HUES48 (cell line): ENCODE measurements around the gene KIAA0753.
A peak's percentile ranks its signal among the peaks of the same experiment; 100 is the strongest.
"Not testable (repeated sequence)": the region's sequence is repeated elsewhere in the genome, so short reads cannot be mapped to it uniquely, and the experiment has no call there.

ENCODE experiments used
- H3K27ac ChIP-seq: one replicate; pipeline ENCODE4 v1.7.0; 2013; ENCODE audit warnings: low read depth, low read length, inconsistent platforms
- H3K27me3 ChIP-seq: 2 replicates; pipeline ENCODE4 v1.6.1; 2013; ENCODE audit warnings: mild to moderate bottlenecking, low read length; ENCODE audit not compliant: control insufficient read depth, insufficient read depth
- H3K36me3 ChIP-seq: 2 replicates; pipeline ENCODE4 v1.6.1; 2013; ENCODE audit warnings: low read length; ENCODE audit not compliant: control insufficient read depth, insufficient read depth
- H3K4me1 ChIP-seq: 2 replicates; pipeline ENCODE4 v1.6.1; 2013; ENCODE audit warnings: mild to moderate bottlenecking, low read length; ENCODE audit not compliant: control insufficient read depth, insufficient read depth
- H3K4me3 ChIP-seq: 2 replicates; pipeline ENCODE4 v1.5.1; 2013; ENCODE audit warnings: mild to moderate bottlenecking, low read depth, low read length
- H3K9ac ChIP-seq: 2 replicates; pipeline ENCODE4 v1.6.1; 2013; ENCODE audit warnings: mild to moderate bottlenecking, low read depth, low read length, moderate library complexity
- H3K9me3 ChIP-seq: 2 replicates; pipeline ENCODE4 v1.6.1; 2013; ENCODE audit warnings: low read length; ENCODE audit not compliant: control insufficient read depth, insufficient read depth

KIAA0753 gene

GRCh38 chr17:6668219-6668618, 27.7 kb upstream of the KIAA0753 start:
- Histone ChIP-seq H3K27ac (no peak overlapping the region), H3K4me1 (no peaks in the 10 kb centered on the region), H3K9ac (no peak overlapping the region), H3K27me3 (peaks cover 7% of the 10 kb centered on the region), H3K36me3 (no peaks in the 10 kb centered on the region), H3K9me3 (no peaks in the 10 kb centered on the region), H3K4me3 (no peak overlapping the region)

GRCh38 chr17:6667516-6667915, 27.0 kb upstream of the KIAA0753 start:
- Histone ChIP-seq H3K4me3 (no peak overlapping the region), H3K9me3 (no peaks in the 10 kb centered on the region)

GRCh38 chr17:6666557-6666956, 26.0 kb upstream of the KIAA0753 start:
- peaks cover 7% of the 10 kb centered on the region for H3K27me3 ChIP-seq

More at GRCh38 chr17:6667516-6667915, 27.0 kb upstream of the KIAA0753 start:
- Histone ChIP-seq H3K9ac (no peak overlapping the region), H3K36me3 (no peaks in the 10 kb centered on the region), H3K27me3 (peaks cover 7% of the 10 kb centered on the region), H3K27ac (no peak overlapping the region), H3K4me1 (no peaks in the 10 kb centered on the region)

DNA sequence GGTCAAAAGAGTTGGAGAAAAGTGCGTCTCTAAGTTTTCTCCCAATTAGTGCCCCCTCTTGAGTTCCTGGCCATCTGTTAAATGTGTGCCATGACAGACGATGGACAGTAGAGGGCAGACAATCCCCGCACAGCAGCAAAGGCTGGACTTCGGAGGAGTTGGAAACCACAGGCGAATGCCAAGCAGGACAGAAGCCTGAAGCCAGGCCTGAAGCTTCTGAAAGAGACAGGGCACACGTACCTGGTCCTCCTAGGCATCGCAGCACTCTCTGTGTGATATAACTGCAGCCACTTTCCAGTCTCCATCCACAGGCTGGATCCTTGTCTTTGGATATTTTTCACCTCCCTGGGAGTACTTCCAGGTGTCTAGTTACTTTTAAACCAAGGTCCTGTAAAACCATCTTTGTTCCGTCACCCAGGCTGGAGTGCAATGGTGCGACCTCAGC, 25.6 kb upstream of the KIAA0753 start:
- no peak overlapping the region for H3K4me3 ChIP-seq
- no peak overlapping the region for H3K9ac ChIP-seq
- no peak overlapping the region for H3K27ac ChIP-seq
- no peaks in the 10 kb centered on the region for H3K36me3 ChIP-seq
- H3K4me1 ChIP-seq = no peaks in the 10 kb centered on the region
- peaks cover 7% of the 10 kb centered on the region for H3K27me3 ChIP-seq
- H3K9me3 ChIP-seq = no peaks in the 10 kb centered on the region

More at GRCh38 chr17:6666557-6666956, 26.0 kb upstream of the KIAA0753 start:
- H3K4me1 ChIP-seq = no peaks in the 10 kb centered on the region
- H3K36me3 ChIP-seq = no peaks in the 10 kb centered on the region
- H3K27ac ChIP-seq = no peak overlapping the region
- H3K9me3 ChIP-seq = no peaks in the 10 kb centered on the region
- H3K4me3 ChIP-seq = no peak overlapping the region
- no peak overlapping the region for H3K9ac ChIP-seq

GRCh38 chr17:6663200-6663599, 22.7 kb upstream of the KIAA0753 start:
- not testable (repeated sequence) for H3K9ac ChIP-seq, H3K9me3 ChIP-seq, H3K27ac ChIP-seq, H3K36me3 ChIP-seq, H3K4me1 ChIP-seq, H3K27me3 ChIP-seq, H3K4me3 ChIP-seq

DNA sequence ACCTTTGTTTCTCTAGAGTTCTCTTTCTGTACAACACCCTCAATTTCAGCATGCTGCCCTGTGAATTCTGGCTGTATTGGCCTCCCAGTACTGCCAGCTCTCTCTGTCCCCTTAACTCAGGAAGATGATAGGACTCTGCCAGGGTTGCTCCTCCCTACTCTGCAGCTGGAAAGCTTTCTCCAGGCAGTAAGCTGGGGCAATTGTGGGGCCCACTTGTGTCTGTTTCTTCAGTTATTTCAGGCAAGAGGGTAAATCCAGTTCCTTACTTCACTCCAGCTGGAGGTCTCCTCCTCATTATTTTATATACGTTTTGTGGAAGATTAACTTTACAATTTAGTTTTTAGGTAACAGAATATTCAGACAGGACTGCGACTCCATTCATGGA, 20.9 kb upstream of the KIAA0753 start:
- H3K27ac ChIP-seq = no peak overlapping the region
- H3K9ac ChIP-seq = no peak overlapping the region
- H3K9me3 ChIP-seq = no peaks in the 10 kb centered on the region
- H3K36me3 ChIP-seq = no peaks in the 10 kb centered on the region
- peaks cover 15% of the 10 kb centered on the region for H3K27me3 ChIP-seq
- no peaks in the 10 kb centered on the region; the same call in 1 of the 2 replicates for H3K4me1 ChIP-seq
- H3K4me3 ChIP-seq = no peak overlapping the region

DNA sequence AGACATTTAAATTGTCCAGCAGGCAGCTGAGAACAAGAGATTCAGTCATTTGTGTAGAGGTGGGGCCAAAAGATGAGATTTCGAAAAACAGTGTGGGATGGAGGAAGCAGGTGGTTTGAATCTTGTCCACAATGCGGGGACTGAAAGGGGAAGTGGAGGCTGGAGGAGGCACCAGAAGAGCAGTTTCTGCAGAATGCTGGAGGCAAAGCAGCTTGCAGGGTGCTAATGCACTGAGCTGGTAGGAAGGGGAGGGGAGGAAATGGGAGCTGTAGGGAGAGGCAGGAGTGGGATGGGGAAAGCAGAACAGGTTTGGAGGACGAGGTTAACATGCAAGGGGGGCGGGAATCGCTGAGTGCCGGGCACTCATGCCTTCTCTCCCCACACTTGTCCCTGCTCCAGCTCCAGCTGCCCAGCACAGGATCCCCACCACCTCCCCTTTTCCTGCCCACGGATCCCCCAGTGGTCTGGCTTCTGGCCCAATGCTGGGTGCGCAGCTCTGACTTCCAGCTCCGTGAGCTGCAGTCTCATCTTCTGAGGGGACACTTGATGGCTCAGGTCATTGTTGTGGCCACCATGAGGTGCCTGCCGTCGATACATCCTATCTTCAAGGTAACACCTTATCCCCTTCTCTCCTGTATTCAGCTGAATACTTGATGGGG, 20.4 kb upstream of the KIAA0753 start:
- Histone ChIP-seq H3K9ac (no peak overlapping the region), H3K27ac (no peak overlapping the region), H3K4me1 (no peaks in the 10 kb centered on the region; the same call in 1 of the 2 replicates), H3K9me3 (no peaks in the 10 kb centered on the region), H3K4me3 (no peak overlapping the region), H3K27me3 (peaks cover 18% of the 10 kb centered on the region), H3K36me3 (no peaks in the 10 kb centered on the region)

DNA sequence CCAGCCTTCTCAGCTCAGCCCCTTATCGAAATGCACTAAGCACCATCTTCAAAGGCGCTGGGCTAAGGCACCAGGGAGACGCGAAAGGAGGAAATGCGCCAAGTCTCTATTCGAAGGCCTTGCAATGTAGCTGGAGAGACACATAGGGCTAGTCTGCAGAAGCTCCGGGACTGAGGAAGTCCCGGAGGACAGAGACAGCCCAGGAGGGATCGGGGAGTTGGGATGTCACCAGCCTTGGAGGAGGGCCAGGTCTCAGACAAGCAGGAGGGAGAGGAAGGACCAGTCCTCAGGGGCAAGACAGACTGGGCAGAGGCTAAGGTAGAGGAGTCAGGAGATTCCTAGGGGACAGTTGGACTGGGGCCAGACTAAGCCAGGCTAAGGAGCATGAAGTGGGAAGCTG, 19.6 kb upstream of the KIAA0753 start:
- no peaks in the 10 kb centered on the region for H3K36me3 ChIP-seq
- no peak overlapping the region for H3K27ac ChIP-seq
- H3K9ac ChIP-seq = no peak overlapping the region
- H3K9me3 ChIP-seq = no peaks in the 10 kb centered on the region
- H3K4me1 ChIP-seq = peaks cover 4% of the 10 kb centered on the region
- no peak overlapping the region for H3K4me3 ChIP-seq
- H3K27me3 ChIP-seq = peaks cover 19% of the 10 kb centered on the region

- peaks cover 35% of the 10 kb centered on the region for H3K27me3 ChIP-seq
Observed at GRCh38 chr17:6658411-6658810, 17.9 kb upstream of the KIAA0753 start.

GRCh38 chr17:6657633-6658287, 17.2 kb upstream of the KIAA0753 start:
- Histone ChIP-seq H3K4me1 (peaks cover 19% of the 10 kb centered on the region), H3K4me3 (peak overlapping the region; percentile 59), H3K36me3 (no peaks in the 10 kb centered on the region), H3K27me3 (peaks cover 41% of the 10 kb centered on the region), H3K9me3 (no peaks in the 10 kb centered on the region), H3K27ac (no peak overlapping the region), H3K9ac (no peak overlapping the region)

More at GRCh38 chr17:6658411-6658810, 17.9 kb upstream of the KIAA0753 start:
- not testable (repeated sequence) for H3K4me3 ChIP-seq, H3K9ac ChIP-seq, H3K27ac ChIP-seq, H3K9me3 ChIP-seq, H3K36me3 ChIP-seq
- peaks cover 17% of the 10 kb centered on the region for H3K4me1 ChIP-seq

DNA sequence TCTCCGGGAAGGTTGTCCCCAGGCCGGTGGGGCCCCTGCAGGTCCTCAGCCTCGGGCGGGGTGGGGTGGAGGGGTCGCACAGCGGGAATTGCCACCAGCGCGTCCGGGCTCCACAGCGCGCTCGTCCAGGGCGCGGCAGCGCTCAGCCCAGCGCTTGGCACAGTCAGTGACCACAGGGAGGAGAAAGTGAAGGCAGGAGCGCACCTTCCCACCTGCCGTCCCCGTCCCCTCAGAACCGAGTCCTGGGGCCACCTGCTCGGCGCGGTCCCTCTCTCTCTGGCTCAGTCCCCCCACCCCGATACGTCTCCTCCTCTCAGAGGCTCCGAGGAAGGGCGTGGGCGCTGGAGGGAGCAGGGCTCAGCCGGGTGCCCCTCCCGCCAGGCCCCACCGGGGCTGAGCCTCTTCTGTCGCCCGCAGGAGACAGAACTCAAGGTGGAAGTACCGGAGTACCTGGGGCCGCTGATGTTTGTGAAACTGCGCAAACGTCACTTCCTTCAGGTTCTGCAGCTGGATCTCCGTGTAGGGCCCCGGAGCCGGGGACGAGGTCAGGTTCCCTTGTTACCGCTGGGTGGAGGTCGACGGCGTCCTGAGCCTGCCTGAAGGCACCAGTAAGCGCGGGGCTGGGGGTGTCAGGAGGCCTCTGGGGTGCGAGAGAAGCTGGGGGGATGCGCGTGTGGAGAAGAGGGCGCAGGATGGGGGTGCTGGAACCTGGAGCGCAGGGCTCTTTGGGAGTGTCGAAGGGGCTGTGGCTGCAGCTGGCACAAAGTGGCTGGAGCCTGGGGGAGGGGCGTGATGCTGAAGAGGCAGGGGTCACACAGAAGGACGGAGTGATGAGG, 16.5 kb upstream of the KIAA0753 start:
- H3K27me3 ChIP-seq = peaks cover 45% of the 10 kb centered on the region
- not testable (repeated sequence) for H3K9ac ChIP-seq
- H3K4me3 ChIP-seq = peak overlapping the region; percentile 59

More for the DNA sequence above, 16.5 kb upstream of the KIAA0753 start:
- not testable (repeated sequence) for H3K36me3 ChIP-seq, H3K9me3 ChIP-seq, H3K27ac ChIP-seq
- H3K4me1 ChIP-seq = peaks cover 19% of the 10 kb centered on the region
